Right forelimb (tissue), 1 donor: Measurements from ENCODE around the gene CPA1.

ENCODE experiments used
- DNase-seq: peaks from one replicate; pipeline ENCODE4 v3.0.0-alpha.2; 2018

The CPA1 gene

GRCh38 chr7:130397051-130397757, 16.9 kb downstream of the CPA1 start:
- DNase-seq = no peak

- no peak for DNase-seq
These were observed 17.4 kb downstream of the CPA1 start for GRCh38 chr7:130397758-130398073.

- no peak for DNase-seq
These were observed 18.3 kb downstream of the CPA1 start for GRCh38 chr7:130398526-130399090.

DNA sequence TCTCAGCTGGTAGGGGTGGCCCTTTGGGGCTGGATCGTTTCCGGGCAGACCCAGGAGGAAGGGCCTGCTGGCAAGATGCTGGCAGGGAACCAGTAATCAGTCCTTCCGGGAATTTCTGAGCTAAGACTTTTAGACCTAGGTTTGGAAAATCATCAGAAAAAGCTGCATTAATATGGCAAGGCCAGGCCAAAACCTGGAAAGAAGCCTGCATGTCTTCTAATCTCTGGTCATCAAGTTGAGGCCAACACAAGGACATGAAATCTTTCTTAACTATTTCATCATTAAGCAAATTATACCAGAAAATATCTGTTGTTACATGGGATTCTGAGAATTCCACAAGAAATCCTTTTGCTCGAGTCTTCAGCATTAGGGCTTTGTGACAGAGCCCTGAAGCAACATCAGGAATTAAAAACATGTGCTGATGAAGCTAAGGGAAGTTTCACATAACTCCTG, 19.9 kb downstream of the CPA1 start:
- no peak for DNase-seq

GRCh38 chr7:130401101-130401500, 20.8 kb downstream of the CPA1 start:
- no peak for DNase-seq

- no peak for DNase-seq
These were observed 21.3 kb downstream of the CPA1 start for GRCh38 chr7:130401578-130401977.

GRCh38 chr7:130405003-130405402, 24.7 kb downstream of the CPA1 start:
- no peak for DNase-seq

DNA sequence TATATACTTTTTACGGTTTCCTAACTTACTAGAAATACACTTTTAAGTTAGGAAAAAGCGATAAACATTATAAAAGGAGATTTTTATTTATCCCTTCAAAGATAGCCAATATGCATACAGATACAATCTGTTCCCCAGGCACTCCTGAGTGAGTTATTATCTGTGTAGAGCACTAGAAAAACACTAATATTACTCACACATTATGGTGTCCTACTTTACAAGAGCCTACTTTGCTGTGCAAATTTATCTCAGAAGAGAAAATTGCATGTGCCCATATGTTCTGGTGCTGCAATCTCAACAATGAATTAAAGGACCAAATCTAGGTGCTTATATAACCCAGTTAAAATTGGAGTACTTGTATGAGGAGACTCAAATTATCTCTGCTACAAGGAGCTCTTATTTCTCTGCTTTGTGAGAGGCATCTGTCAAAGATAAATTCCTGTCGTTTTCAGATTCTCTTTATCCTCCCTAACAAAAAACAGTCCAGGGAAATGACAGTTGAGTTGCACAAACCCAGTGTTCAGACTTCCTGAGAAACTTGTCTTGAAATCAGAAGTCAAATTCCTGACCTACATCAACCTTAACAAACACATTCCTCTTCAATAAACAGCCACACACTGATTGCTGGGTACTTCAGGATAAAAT, 28.9 kb downstream of the CPA1 start:
- no peak for DNase-seq

- no peak for DNase-seq
These were observed 29.4 kb downstream of the CPA1 start for GRCh38 chr7:130409712-130410072.

GRCh38 chr7:130410868-130411541, 30.7 kb downstream of the CPA1 start:
- DNase-seq = no peak

DNA sequence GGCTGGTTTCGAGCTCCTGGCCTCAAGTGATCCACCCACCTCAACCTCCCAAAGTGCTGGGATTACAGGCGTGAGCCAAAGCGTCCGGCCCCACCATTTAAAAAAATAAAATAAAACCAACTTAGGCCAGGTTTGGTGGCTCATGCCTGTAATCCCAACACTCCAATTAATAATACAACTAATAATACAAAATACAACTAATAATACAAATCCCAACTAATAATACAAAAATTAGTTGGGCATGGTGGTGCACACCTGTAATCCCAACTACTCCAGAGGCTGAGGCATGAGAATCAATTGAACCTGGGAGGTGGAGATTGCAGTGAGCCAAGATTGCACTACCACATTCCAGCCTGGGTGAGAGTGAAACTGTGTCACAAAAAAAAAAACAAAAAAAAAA, 32.9 kb downstream of the CPA1 start:
- no peak for DNase-seq

GRCh38 chr7:130415006-130415405, 34.7 kb downstream of the CPA1 start:
- no peak for DNase-seq

DNA sequence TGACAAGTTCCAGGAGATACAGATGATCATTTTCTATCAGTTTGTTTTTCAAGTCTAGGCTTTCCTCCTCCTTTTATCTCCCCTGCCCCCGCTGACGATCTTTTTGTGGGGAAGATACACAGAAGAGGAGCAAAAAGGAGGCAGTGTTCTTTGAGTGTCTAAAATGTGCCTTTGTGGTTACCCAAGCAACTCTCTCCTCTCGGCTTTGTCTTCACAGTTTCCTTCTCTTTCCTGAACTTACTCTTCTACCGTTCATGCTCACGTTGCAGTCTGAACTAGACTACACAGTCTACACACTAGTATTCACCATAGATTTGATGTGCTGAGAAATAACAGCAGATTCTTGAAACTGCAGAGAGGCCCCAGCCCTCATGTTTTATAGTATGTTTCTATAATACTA, 36.9 kb downstream of the CPA1 start:
- DNase-seq = no peak

DNA sequence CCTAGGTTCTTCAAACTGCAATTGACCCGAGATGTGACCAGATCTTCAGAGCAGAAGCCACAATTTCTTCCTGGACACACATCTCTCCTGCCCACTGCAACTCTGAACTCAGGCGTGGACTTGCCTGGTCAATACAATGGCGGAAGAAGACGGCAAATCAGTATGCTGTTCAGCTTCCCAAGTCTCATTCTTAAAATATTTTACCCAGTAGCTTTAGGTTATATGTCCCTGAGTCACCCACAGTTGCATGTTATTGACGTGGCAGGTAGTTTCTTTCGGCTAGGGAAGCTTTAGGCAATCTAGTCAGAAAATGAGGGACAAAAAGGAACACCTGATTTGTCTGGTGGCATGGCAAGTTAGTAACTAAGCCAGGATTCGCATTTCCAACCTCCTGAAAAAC, 38.0 kb downstream of the CPA1 start:
- DNase-seq = no peak

DNA sequence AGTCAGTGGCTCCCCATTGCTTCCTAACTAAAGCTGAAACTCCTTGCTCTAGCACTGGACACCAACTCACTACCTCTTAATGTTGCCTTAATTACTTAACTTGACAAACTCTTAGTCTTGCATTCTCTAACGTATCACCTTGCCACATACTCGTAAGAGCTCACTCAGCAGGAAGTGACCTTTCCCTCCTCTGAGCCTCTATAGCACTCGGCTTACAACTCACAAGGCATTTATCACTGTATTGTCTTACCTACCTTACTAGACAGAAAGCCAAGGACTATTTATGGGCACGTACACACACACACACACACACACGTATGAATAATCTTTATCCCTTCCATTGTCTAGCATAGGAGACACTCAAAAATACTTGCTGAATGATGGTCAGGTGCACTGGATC, 39.4 kb downstream of the CPA1 start:
- DNase-seq = no peak

GRCh38 chr7:130420943-130421578, 40.8 kb downstream of the CPA1 start:
- no peak for DNase-seq

GRCh38 chr7:130421684-130422083, 41.4 kb downstream of the CPA1 start:
- no peak for DNase-seq

DNA sequence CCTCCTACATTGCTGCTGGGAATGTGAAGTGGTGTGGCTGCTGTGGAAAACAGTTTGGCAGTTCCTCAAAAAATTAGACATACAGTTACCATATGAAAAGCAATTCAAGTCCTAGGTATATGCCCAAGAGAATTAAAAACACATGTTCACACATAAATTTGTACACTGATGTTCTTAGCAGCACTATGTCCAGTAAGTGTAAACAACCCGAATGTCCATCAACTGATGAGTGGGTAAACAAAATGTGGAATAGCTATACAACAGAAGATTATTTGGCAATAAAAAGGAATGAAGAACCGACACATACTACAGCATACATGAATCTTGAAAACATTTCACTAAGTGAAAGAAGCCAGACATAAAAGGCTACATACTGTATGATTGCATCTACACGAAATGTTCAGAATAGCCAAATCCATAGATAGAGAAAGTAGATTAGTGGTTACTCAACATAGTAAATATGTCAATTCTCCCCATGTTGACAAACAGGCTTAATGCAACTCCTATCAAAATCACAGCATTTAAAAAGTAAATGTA, 43.3 kb downstream of the CPA1 start:
- no peak for DNase-seq

DNA sequence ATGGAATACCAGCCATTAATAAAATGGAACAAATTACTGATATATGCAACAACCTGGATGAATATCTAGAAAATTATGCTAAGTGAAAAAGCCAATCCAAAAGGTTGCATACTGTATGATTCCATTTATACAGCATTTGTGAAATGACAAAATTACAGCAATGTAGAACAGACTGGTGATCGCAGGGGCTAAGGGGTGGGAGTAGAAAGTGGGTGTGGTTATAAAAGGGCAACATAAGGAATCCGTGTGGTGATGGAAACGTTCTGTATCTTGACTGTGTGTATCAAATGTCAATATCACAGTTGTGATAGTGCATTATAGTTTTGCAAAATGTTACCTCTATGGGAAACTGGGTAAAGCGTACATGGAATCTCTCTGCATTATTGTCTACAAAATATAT, 45.5 kb downstream of the CPA1 start:
- DNase-seq = no peak

GRCh38 chr7:130426564-130426963, 46.3 kb downstream of the CPA1 start:
- no peak for DNase-seq

DNA sequence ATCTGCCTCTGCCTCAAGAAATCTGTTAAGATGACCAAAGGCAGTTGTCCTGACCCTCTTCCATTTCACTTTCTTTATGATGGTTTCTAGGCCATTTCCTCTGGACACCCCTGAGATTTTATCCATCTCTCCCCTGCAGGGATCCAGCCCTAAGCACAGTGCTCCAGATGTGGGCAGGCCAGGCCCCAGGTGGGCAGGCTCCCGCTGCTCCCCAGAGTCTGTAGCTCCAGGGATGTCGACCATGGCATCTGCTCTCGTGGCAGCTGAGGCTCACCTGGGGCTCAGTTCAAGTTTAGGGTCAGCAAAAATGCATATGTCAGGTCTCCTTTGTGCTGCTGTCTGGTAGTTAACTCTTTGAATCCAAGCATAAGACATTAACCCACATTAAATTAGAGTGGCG, 48.7 kb downstream of the CPA1 start:
- no peak for DNase-seq

DNA sequence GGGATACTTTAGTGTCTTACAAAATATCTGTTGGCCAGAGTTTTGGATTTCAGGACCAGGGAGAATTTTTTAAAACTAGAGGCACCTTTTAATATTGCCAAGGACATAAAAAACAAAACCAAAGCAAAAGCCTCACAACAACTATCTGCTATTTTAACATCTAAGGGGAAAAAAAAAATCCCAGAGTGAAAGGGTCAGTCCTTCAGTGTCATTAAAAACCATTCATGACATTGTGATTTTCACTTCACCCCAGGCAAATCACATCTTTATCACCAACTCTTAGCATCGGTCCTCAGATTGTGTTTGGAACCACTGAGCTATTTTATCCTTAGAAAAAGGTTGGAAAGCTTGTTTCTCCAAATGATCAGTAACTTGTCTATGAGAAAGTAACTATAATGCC, 49.8 kb downstream of the CPA1 start:
- no peak for DNase-seq
